Esophagus mucosa (tissue), 1 donor: ENCODE measurements around the gene TAS2R43. TPM values are rescaled to one million over a fixed set of nuclear protein-coding genes. Genes with fewer than 3 reads are reported as not detected.
"Not testable (repeated sequence)": the region's sequence is repeated elsewhere in the genome, so short reads cannot be mapped to it uniquely, and the experiment has no call there.

Experiments
- ATAC-seq: fragments of 200-7000 bp; cut with Tn5 transposase; one replicate; pipeline ENCODE4 v1.9.1; 2020
- total RNA-seq: library from RNA; stranded (reverse); gene quantifications from one replicate; pipeline ENCODE4 v1.2.4, GENCODE V29; 2023
- donor health status: DM: yes; HTN: yes; CAD: no.

TAS2R43 gene
- total RNA-seq, 1 donor from 2014 or later = 0.84 TPM

GRCh38 chr12:11059041-11059440 is 33.1 kb downstream of the TAS2R43 start:
- no peak for ATAC-seq

DNA sequence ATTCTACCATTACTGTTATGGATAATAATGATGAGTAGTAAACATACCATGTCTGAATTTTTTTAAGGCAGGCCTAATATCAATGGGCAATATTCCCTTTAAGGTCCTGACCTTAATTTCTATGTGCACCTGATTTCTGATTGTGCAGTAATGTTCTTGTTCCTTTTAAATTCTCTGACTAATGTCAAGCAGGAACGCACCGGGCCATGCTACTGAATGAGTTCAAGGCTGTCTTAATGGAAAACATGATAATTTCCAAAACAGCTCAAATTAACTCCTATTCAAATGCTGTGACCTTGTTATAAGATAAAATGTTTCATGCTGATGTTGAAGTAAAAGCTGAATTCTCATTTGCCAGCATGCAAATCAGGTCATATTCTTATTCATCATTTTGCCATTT is 36.8 kb downstream of the TAS2R43 start:
- no peak for ATAC-seq

GRCh38 chr12:11049806-11050531 is 42.1 kb downstream of the TAS2R43 start:
- not testable (repeated sequence) for ATAC-seq

DNA sequence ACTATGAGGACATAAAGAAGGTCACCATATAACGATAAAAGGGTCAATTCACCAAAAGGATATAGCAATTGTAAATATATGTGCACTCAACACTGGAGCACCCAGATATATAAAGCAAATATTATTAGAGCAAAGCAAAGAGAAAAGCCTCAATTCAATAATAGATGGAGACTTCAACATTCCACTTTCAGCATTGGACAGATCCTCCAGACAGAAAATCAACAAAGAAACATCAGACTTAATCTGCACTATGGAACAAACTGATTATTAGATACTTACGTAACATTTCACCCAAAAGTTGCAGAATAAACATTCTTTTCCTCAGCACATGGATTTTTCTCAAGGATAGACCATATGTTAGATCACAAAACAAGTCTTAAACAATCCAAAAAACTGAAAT is 50.7 kb downstream of the TAS2R43 start:
- ATAC-seq = not testable (repeated sequence)

Other genes starting within 250 kb of the TAS2R43 start
- 0.64 TPM for gene PRR4, start 242.8 kb downstream of the TAS2R43 start, total RNA-seq
- 7.5 TPM for gene PRH1, start 208.1 kb downstream of the TAS2R43 start, total RNA-seq
- 0.44 TPM for gene TAS2R13, start 182.8 kb downstream of the TAS2R43 start, total RNA-seq
- gene PRH2, start 163.1 kb downstream of the TAS2R43 start, total RNA-seq = not detected
- 0.80 TPM for gene TAS2R14, start 153.1 kb downstream of the TAS2R43 start, total RNA-seq
- gene TAS2R50, start 105.4 kb downstream of the TAS2R43 start, total RNA-seq = 0.68 TPM
- gene TAS2R20, start 94.0 kb downstream of the TAS2R43 start, total RNA-seq = 0.96 TPM
- 1.2 TPM for gene TAS2R19, start 69.7 kb downstream of the TAS2R43 start, total RNA-seq
- gene TAS2R31, start 60.9 kb downstream of the TAS2R43 start, total RNA-seq = 0.92 TPM
- gene TAS2R46, start 30.0 kb downstream of the TAS2R43 start, total RNA-seq = 0.40 TPM
- 1.1 TPM for gene TAS2R30, start 42.3 kb upstream of the TAS2R43 start, total RNA-seq
- gene SMIM10L1, start 78.9 kb upstream of the TAS2R43 start, total RNA-seq = 4.0 TPM
- not detected for gene TAS2R42, start 94.6 kb upstream of the TAS2R43 start, total RNA-seq
- gene PRB3, start 177.4 kb upstream of the TAS2R43 start, total RNA-seq = not detected
- gene PRB4, start 218.1 kb upstream of the TAS2R43 start, total RNA-seq = not detected